ENCODE results near the gene TNN.

Gene TNN

GRCh38 chr1:175137369-175137768 is 69.7 kb downstream of the TNN start:
- Mint-ChIP-seq H3K27me3 (peaks cover 5% of the 10 kb centered on the region), H3K36me3 (no peaks in the 10 kb centered on the region), H3K9me3 (ENCODE audit: low read depth) (no peaks in the 10 kb centered on the region), H3K27ac (no peak overlapping the region), H3K4me1 (ENCODE audit: low read depth) (no peaks in the 10 kb centered on the region), H3K4me3 (no peak overlapping the region)

- peaks cover 5% of the 10 kb centered on the region for H3K27me3 Mint-ChIP-seq
Measured at GRCh38 chr1:175138579-175138978, 70.9 kb downstream of the TNN start.

GRCh38 chr1:175145899-175146528 is 78.4 kb downstream of the TNN start:
- Mint-ChIP-seq H3K36me3 (no peaks in the 10 kb centered on the region), H3K27ac (no peak overlapping the region), H3K9me3 (ENCODE audit: low read depth) (no peaks in the 10 kb centered on the region), H3K4me3 (no peak overlapping the region), H3K27me3 (peaks cover 11% of the 10 kb centered on the region), H3K4me1 (ENCODE audit: low read depth) (no peaks in the 10 kb centered on the region)

More at GRCh38 chr1:175138579-175138978, 70.9 kb downstream of the TNN start:
- no peaks in the 10 kb centered on the region for H3K36me3 Mint-ChIP-seq
- H3K4me3 Mint-ChIP-seq = no peak overlapping the region
- no peak overlapping the region for H3K27ac Mint-ChIP-seq
- H3K4me1 Mint-ChIP-seq (ENCODE audit: low read depth) = no peaks in the 10 kb centered on the region
- no peaks in the 10 kb centered on the region for H3K9me3 Mint-ChIP-seq (ENCODE audit: low read depth)

GRCh38 chr1:175146529-175147213 is 79.0 kb downstream of the TNN start:
- Mint-ChIP-seq H3K36me3 (no peaks in the 10 kb centered on the region), H3K4me3 (no peak overlapping the region), H3K27ac (no peak overlapping the region), H3K9me3 (ENCODE audit: low read depth) (no peaks in the 10 kb centered on the region), H3K4me1 (ENCODE audit: low read depth) (no peaks in the 10 kb centered on the region), H3K27me3 (peaks cover 17% of the 10 kb centered on the region)

- Mint-ChIP-seq H3K4me1 (ENCODE audit: low read depth) (peaks cover 2% of the 10 kb centered on the region), H3K4me3 (no peak overlapping the region), H3K9me3 (ENCODE audit: low read depth) (no peaks in the 10 kb centered on the region), H3K27ac (no peak overlapping the region), H3K36me3 (no peaks in the 10 kb centered on the region), H3K27me3 (peaks cover 20% of the 10 kb centered on the region)
Measured at GRCh38 chr1:175147569-175147968, 79.9 kb downstream of the TNN start.

GRCh38 chr1:175148068-175148467 is 80.4 kb downstream of the TNN start:
- Mint-ChIP-seq H3K36me3 (no peaks in the 10 kb centered on the region), H3K4me1 (ENCODE audit: low read depth) (peaks cover 2% of the 10 kb centered on the region), H3K27ac (no peak overlapping the region), H3K4me3 (no peak overlapping the region), H3K9me3 (ENCODE audit: low read depth) (no peaks in the 10 kb centered on the region), H3K27me3 (peaks cover 20% of the 10 kb centered on the region)

- Mint-ChIP-seq H3K36me3 (no peaks in the 10 kb centered on the region), H3K27ac (no peak overlapping the region), H3K9me3 (ENCODE audit: low read depth) (no peaks in the 10 kb centered on the region), H3K4me1 (ENCODE audit: low read depth) (peaks cover 14% of the 10 kb centered on the region), H3K27me3 (peaks cover 27% of the 10 kb centered on the region), H3K4me3 (no peak overlapping the region)
Measured at GRCh38 chr1:175150596-175151319, 83.1 kb downstream of the TNN start.

- peaks cover 26% of the 10 kb centered on the region for H3K27me3 Mint-ChIP-seq
- no peak overlapping the region for H3K4me3 Mint-ChIP-seq
- no peaks in the 10 kb centered on the region for H3K36me3 Mint-ChIP-seq
- no peak overlapping the region for H3K27ac Mint-ChIP-seq
- no peaks in the 10 kb centered on the region for H3K9me3 Mint-ChIP-seq (ENCODE audit: low read depth)
- peaks cover 15% of the 10 kb centered on the region for H3K4me1 Mint-ChIP-seq (ENCODE audit: low read depth)
Measured at GRCh38 chr1:175152006-175152652, 84.5 kb downstream of the TNN start.

- H3K9me3 Mint-ChIP-seq (ENCODE audit: low read depth) = no peaks in the 10 kb centered on the region
- H3K36me3 Mint-ChIP-seq = no peaks in the 10 kb centered on the region
- H3K4me1 Mint-ChIP-seq (ENCODE audit: low read depth) = peaks cover 23% of the 10 kb centered on the region
- peaks cover 24% of the 10 kb centered on the region for H3K27me3 Mint-ChIP-seq
- H3K27ac Mint-ChIP-seq = no peak overlapping the region
- no peak overlapping the region for H3K4me3 Mint-ChIP-seq
Measured at GRCh38 chr1:175154629-175155472, 87.2 kb downstream of the TNN start.

- no peak overlapping the region for H3K4me3 Mint-ChIP-seq
- H3K9me3 Mint-ChIP-seq (ENCODE audit: low read depth) = no peaks in the 10 kb centered on the region
- H3K36me3 Mint-ChIP-seq = no peaks in the 10 kb centered on the region
- H3K4me1 Mint-ChIP-seq (ENCODE audit: low read depth) = peaks cover 23% of the 10 kb centered on the region
- H3K27ac Mint-ChIP-seq = no peak overlapping the region
- peaks cover 23% of the 10 kb centered on the region for H3K27me3 Mint-ChIP-seq
Measured at GRCh38 chr1:175155473-175155856, 87.8 kb downstream of the TNN start.

- Mint-ChIP-seq H3K36me3 (peaks cover 3% of the 10 kb centered on the region), H3K27me3 (peaks cover 18% of the 10 kb centered on the region), H3K9me3 (ENCODE audit: low read depth) (no peaks in the 10 kb centered on the region), H3K27ac (no peak overlapping the region), H3K4me3 (no peak overlapping the region), H3K4me1 (ENCODE audit: low read depth) (peaks cover 26% of the 10 kb centered on the region)
Measured at GRCh38 chr1:175155936-175156335, 88.3 kb downstream of the TNN start.

- Mint-ChIP-seq H3K9me3 (ENCODE audit: low read depth) (no peaks in the 10 kb centered on the region), H3K4me1 (ENCODE audit: low read depth) (peaks cover 33% of the 10 kb centered on the region), H3K36me3 (peaks cover 8% of the 10 kb centered on the region), H3K27me3 (peaks cover 8% of the 10 kb centered on the region), H3K27ac (no peak overlapping the region), H3K4me3 (no peak overlapping the region)
Measured at GRCh38 chr1:175157200-175157599, 89.6 kb downstream of the TNN start.

GRCh38 chr1:175158170-175158591 is 90.5 kb downstream of the TNN start:
- peaks cover 33% of the 10 kb centered on the region for H3K4me1 Mint-ChIP-seq (ENCODE audit: low read depth)
- no peak overlapping the region for H3K27ac Mint-ChIP-seq
- H3K36me3 Mint-ChIP-seq = peaks cover 8% of the 10 kb centered on the region
- no peaks in the 10 kb centered on the region for H3K9me3 Mint-ChIP-seq (ENCODE audit: low read depth)
- peaks cover 7% of the 10 kb centered on the region for H3K27me3 Mint-ChIP-seq
- no peak overlapping the region for H3K4me3 Mint-ChIP-seq

GRCh38 chr1:175162955-175163354 is 95.3 kb downstream of the TNN start:
- H3K4me3 Mint-ChIP-seq = no peak overlapping the region
- H3K4me1 Mint-ChIP-seq (ENCODE audit: low read depth) = peaks cover 17% of the 10 kb centered on the region
- H3K27ac Mint-ChIP-seq = peak overlapping the region; percentile 36
- H3K36me3 Mint-ChIP-seq = peaks cover 16% of the 10 kb centered on the region
- H3K9me3 Mint-ChIP-seq (ENCODE audit: low read depth) = no peaks in the 10 kb centered on the region
- H3K27me3 Mint-ChIP-seq = no peaks in the 10 kb centered on the region
